ENCODE measurements around the gene DHX32. TPM values are rescaled to one million over a fixed set of nuclear protein-coding genes. Genes with fewer than 3 reads are reported as not detected.

The DHX32 gene
- total RNA-seq, 3 donors from 2014 or later (not counting 1 experiment from before 2014, with no cell fraction given): 6.9 to 11.9 (median 10.9) TPM

DNA sequence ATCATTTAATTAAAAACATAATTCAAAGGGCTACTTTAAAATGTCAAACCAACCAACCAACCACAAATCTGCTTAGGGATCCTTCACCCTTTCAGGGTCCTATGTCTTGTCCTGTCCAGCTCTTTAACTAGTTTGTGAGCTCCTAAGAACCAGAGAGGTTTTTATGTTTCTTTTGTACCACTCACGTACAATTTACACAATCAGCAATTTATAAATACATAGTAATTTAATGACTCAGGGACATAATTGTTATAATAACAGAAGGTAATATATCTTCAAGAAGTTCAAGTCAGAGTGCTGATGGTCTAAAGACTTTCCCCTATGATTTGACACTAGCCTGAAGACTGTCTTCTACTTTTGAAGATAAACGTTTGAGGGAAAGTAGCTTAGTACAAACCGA is 16.0 kb downstream of the DHX32 start:
- ATAC-seq (no peak), DNase-seq (no peak)
- H3K36me3 Mint-ChIP-seq: no peaks in the 10 kb centered on the region
- TF ChIP-seq, protein P1, sequence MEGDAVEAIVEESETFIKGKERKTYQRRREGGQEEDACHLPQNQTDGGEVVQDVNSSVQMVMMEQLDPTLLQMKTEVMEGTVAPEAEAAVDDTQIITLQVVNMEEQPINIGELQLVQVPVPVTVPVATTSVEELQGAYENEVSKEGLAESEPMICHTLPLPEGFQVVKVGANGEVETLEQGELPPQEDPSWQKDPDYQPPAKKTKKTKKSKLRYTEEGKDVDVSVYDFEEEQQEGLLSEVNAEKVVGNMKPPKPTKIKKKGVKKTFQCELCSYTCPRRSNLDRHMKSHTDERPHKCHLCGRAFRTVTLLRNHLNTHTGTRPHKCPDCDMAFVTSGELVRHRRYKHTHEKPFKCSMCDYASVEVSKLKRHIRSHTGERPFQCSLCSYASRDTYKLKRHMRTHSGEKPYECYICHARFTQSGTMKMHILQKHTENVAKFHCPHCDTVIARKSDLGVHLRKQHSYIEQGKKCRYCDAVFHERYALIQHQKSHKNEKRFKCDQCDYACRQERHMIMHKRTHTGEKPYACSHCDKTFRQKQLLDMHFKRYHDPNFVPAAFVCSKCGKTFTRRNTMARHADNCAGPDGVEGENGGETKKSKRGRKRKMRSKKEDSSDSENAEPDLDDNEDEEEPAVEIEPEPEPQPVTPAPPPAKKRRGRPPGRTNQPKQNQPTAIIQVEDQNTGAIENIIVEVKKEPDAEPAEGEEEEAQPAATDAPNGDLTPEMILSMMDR (IDR thresholded peaks at IDR 0.05): no peak
- H3K27ac ChIP-seq (ENCODE audit: low read length): no peak overlapping the region
- no peaks in the 10 kb centered on the region for H3K27me3 Mint-ChIP-seq (ENCODE audit: low read depth in 2 of 2)
- no peaks in the 10 kb centered on the region for H3K9me3 ChIP-seq (ENCODE audit: control insufficient read depth, insufficient read depth, low read length)
- 98% methylated on average over 2 of the region's 3 CpGs for WGBS (ENCODE audit: insufficient coverage)
- no peak overlapping the region for H3K4me3 Mint-ChIP-seq
- no peaks in the 10 kb centered on the region for H3K4me1 Mint-ChIP-seq
- no peak overlapping the region for H3K27ac Mint-ChIP-seq
- peaks cover 10% of the 10 kb centered on the region for H3K36me3 ChIP-seq (ENCODE audit: control insufficient read depth, insufficient read depth, low read length)
- no peaks in the 10 kb centered on the region for H3K9me3 Mint-ChIP-seq
- H3K4me1 ChIP-seq (ENCODE audit: control insufficient read depth, insufficient read depth, low read length): no peaks in the 10 kb centered on the region
- intact Hi-C loops (cut with micrococcal nuclease): loop anchor here (5.0 kb wide), 1 partner anchor 882 kb away; no protein-coding TSS in a partner anchor
- H3K27me3 ChIP-seq (ENCODE audit: control insufficient read depth, insufficient read depth, low read length): no peaks in the 10 kb centered on the region
- no peak overlapping the region for H3K4me3 ChIP-seq (ENCODE audit: low read length)

- no peaks in the 10 kb centered on the region for H3K27me3 Mint-ChIP-seq (ENCODE audit: low read depth in 2 of 2)
- H3K9me3 ChIP-seq (ENCODE audit: control insufficient read depth, insufficient read depth, low read length): no peaks in the 10 kb centered on the region
- no peaks in the 10 kb centered on the region for H3K27me3 ChIP-seq (ENCODE audit: control insufficient read depth, insufficient read depth, low read length)
- H3K4me3 ChIP-seq (ENCODE audit: low read length): no peak overlapping the region
- no peaks in the 10 kb centered on the region for H3K4me1 ChIP-seq (ENCODE audit: control insufficient read depth, insufficient read depth, low read length)
- H3K9me3 Mint-ChIP-seq: no peaks in the 10 kb centered on the region
- WGBS (ENCODE audit: insufficient coverage): 89% methylated on average over 2 of the region's 4 CpGs
- TF ChIP-seq, protein P1 (IDR thresholded peaks at IDR 0.05): no peak
- DNase-seq: no peak
- no peak overlapping the region for H3K27ac Mint-ChIP-seq
- ATAC-seq: no peak
- H3K27ac ChIP-seq (ENCODE audit: low read length): no peak overlapping the region
- H3K4me3 Mint-ChIP-seq: no peak overlapping the region
- H3K36me3 ChIP-seq (ENCODE audit: control insufficient read depth, insufficient read depth, low read length): peaks cover 2% of the 10 kb centered on the region
- intact Hi-C loops (cut with micrococcal nuclease): no loop called here
- no peaks in the 10 kb centered on the region for H3K4me1 Mint-ChIP-seq
- no peaks in the 10 kb centered on the region for H3K36me3 Mint-ChIP-seq
These were observed 21.8 kb downstream of the DHX32 start for GRCh38 chr10:125859128-125859817.

DNA sequence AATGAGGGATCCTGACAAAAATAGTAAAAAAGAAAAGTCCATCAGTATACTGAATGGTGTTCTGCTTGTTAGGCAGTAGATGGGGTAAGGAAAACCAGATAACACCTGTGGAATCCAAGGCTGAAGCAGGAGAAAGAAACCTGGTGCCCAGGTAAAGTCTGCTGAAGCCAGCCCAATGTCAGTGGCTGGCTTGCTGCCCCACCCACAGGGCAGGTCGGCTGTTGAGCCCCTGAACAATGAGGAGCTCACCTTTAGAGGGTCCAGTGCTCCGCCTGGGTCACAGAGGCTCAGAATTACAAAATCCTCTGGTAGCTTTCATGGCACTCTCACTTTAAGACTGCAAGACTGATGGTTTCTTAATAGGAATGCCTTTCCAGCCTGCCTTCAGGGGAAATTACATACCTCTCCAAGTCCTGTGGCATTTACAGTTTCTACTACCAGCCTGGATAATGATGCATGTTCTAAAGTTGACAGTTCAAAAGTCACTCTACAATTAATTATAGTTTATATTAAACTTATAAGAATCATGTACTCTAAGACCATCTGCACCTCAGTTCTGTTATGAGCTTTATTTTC is 23.8 kb downstream of the DHX32 start:
- Mint-ChIP-seq H3K27ac (no peak overlapping the region), H3K9me3 (no peaks in the 10 kb centered on the region), H3K4me1 (no peaks in the 10 kb centered on the region), H3K36me3 (peaks cover 5% of the 10 kb centered on the region), H3K4me3 (no peak overlapping the region), H3K27me3 (ENCODE audit: low read depth in 2 of 2) (no peaks in the 10 kb centered on the region)
- intact Hi-C loops (cut with micrococcal nuclease): no loop called here
- H3K9me3 ChIP-seq (ENCODE audit: control insufficient read depth, insufficient read depth, low read length): no peaks in the 10 kb centered on the region
- peaks cover 7% of the 10 kb centered on the region for H3K36me3 ChIP-seq (ENCODE audit: control insufficient read depth, insufficient read depth, low read length)
- H3K4me3 ChIP-seq (ENCODE audit: low read length): no peak overlapping the region
- WGBS (ENCODE audit: insufficient coverage): 94% methylated on average over 2 of the region's 2 CpGs
- no peaks in the 10 kb centered on the region for H3K4me1 ChIP-seq (ENCODE audit: control insufficient read depth, insufficient read depth, low read length)
- no peak for DNase-seq
- no peaks in the 10 kb centered on the region for H3K27me3 ChIP-seq (ENCODE audit: control insufficient read depth, insufficient read depth, low read length)
- H3K27ac ChIP-seq (ENCODE audit: low read length): no peak overlapping the region
- TF ChIP-seq, protein P1 (IDR thresholded peaks at IDR 0.05): no peak
- no peak for ATAC-seq
